OCI-LY3 (cell line): ENCODE measurements around the gene CCK.

Experiments used
- CTCF ChIP-seq: fragments of 200-600, 300-600 bp; sonication (generic); IDR thresholded peaks from 2 replicates; pipeline ENCODE4 v1.5.1; 2014; ENCODE audit warnings: antibody characterized with exemption, low read length, low read depth
- EZH2phosphoT487 ChIP-seq: fragments of 200-600 bp; shearing (Covaris generic); IDR thresholded peaks from 2 replicates; pipeline ENCODE4 v1.6.1; 2018; ENCODE audit warnings: antibody characterized with exemption, mixed run types, low read depth

- TF ChIP-seq CTCF (no peak), EZH2phosphoT487 (no peak)
Measured at GRCh38 chr3:42300013-42300412, 34.0 kb upstream of the CCK start.
